WI38 (cell line): ENCODE results near the gene GON4L.
"Not testable (repeated sequence)": the region's sequence is repeated elsewhere in the genome, so short reads cannot be mapped to it uniquely, and the experiment has no call there.

Experiments used
- H3K4me3 ChIP-seq: 2 replicates; pipeline ENCODE4 v1.5.1; 2011; ENCODE audit warnings: low read depth, mild to moderate bottlenecking, control low read depth, low read length
- TF ChIP-seq, protein P1 (sequence below): IDR thresholded peaks from 2 replicates; pipeline ENCODE4 v1.5.1; 2012; ENCODE audit warnings: low read depth, mild to moderate bottlenecking, control low read depth, low read length

Gene GON4L

DNA sequence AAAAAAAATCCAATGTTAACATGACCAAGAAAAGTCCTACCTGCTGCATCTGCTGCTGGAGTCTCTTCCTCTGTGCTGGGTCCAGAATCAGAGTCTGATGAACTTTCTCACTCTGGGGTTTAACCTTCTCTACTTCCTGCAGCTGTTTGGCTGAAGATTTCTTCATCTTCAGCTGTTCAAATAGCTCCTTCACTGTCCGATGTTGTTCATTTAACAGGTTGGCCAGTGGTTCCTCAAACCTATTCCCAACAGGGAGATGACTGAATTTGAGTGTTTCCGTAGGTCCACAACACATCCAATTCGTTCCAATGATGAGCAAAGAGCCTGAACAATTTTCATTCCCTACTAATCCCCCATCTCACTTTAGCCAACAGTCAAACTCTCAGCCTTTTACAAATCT lies 79.4 kb downstream of the GON4L start:
- TF ChIP-seq, protein P1, sequence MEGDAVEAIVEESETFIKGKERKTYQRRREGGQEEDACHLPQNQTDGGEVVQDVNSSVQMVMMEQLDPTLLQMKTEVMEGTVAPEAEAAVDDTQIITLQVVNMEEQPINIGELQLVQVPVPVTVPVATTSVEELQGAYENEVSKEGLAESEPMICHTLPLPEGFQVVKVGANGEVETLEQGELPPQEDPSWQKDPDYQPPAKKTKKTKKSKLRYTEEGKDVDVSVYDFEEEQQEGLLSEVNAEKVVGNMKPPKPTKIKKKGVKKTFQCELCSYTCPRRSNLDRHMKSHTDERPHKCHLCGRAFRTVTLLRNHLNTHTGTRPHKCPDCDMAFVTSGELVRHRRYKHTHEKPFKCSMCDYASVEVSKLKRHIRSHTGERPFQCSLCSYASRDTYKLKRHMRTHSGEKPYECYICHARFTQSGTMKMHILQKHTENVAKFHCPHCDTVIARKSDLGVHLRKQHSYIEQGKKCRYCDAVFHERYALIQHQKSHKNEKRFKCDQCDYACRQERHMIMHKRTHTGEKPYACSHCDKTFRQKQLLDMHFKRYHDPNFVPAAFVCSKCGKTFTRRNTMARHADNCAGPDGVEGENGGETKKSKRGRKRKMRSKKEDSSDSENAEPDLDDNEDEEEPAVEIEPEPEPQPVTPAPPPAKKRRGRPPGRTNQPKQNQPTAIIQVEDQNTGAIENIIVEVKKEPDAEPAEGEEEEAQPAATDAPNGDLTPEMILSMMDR: no peak
- H3K4me3 ChIP-seq: no peak overlapping the region

DNA sequence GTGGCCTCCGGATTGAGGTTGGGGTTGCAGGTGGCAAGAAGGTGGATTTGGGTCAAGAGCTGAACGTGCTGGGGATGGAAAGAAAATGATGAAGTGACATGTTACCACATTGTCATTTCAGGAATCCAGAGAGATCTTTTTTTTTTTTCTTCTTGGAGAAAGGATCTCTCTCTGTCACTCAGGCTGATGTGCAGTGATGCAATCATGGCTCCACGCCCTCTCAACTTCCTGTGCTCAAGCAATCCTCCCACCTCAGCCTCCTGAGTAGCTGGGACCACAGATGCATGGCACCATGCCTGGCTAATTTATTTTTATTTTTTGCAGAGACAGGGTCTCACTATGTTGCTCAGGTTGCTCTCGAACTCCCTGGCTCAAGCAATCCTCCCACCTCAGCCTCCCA lies 80.6 kb downstream of the GON4L start:
- TF ChIP-seq, protein P1: no peak
- H3K4me3 ChIP-seq: no peak overlapping the region

DNA sequence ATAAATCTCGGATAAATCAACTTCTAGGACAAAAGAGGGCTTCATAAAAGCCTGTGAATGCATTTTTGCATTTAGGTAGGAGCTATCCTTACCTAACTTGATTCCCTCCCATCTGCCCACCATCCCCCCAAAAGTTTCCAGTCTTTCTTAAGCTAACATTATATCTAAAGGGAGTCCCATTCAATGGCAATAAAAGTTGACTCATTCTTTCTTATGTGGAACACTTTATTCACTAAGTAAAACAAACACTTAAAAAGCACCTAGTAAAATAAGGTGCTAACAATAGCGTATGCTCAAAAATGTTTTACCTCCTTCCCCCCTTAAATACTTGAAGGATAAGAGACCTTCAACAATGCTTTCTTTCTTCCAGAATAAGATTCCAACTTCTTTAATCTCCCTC lies 83.8 kb downstream of the GON4L start:
- TF ChIP-seq, protein P1: no peak

DNA sequence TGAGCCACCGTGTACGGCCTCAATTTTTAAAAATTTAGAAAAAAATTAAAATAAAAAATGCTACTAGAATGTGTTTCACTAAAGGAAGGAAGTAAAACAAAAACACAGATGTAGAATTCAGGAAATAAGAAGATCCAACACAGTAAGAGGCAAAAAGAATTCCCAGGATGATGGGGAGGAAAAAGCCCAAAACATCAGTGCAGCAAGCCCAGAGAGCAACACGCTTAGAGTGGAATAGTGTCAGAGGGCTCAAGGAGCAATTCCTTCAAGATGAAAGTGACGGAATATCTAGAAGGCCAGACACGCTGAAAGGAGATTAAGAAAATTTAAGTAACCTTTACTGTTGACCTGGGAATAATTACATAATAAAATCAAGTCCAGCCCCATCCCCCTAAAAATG lies 87.8 kb downstream of the GON4L start:
- H3K4me3 ChIP-seq: no peak overlapping the region
- TF ChIP-seq, protein P1: no peak

More for the DNA sequence above, 83.8 kb downstream of the GON4L start:
- no peak overlapping the region for H3K4me3 ChIP-seq

DNA sequence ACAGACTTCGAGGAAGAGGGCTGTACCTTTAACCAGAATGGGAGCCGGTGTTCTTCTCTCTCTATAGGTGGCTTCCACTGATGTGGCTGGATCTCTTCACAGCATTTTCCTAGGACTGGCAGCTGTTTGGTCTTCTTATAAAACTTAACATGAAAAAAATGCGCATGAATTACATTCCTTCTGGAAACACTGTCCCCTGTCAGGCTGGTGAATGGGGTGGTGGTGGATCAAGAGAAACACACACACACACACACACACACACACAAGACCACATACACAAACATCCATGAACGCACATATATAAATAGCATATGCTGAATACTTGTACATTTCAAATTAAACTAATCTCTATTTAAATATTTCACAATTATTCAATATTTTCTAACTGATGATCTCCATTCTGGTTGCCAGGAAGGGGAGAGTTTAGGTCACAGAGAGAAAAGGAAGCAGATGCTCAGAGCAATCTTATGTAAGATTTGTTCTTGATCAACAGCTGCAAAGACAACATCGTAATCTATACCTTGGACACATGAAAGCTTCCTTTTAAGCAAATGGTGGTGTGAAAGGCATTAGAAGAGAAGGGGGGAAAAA lies 89.5 kb downstream of the GON4L start:
- H3K4me3 ChIP-seq: not testable (repeated sequence)

DNA sequence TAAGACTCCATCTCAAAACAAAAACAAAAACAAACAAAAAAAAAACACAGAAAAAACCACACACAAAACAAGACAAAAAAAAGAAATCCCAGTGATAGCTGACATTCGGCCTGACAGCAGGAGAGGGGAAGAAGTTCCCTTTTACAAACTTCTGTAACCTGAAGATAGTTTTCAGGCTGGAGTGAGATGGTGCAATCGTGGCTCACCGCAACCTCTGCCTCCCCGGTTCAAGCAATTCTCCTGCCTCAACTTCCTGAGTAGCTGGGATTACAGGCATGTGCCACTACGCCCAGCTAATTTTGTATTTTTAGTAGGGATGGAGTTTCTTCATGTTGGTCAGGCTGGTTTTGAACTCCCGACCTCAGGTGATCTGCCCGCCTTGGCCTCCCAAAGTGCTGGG lies 93.0 kb downstream of the GON4L start:
- H3K4me3 ChIP-seq: not testable (repeated sequence)

DNA sequence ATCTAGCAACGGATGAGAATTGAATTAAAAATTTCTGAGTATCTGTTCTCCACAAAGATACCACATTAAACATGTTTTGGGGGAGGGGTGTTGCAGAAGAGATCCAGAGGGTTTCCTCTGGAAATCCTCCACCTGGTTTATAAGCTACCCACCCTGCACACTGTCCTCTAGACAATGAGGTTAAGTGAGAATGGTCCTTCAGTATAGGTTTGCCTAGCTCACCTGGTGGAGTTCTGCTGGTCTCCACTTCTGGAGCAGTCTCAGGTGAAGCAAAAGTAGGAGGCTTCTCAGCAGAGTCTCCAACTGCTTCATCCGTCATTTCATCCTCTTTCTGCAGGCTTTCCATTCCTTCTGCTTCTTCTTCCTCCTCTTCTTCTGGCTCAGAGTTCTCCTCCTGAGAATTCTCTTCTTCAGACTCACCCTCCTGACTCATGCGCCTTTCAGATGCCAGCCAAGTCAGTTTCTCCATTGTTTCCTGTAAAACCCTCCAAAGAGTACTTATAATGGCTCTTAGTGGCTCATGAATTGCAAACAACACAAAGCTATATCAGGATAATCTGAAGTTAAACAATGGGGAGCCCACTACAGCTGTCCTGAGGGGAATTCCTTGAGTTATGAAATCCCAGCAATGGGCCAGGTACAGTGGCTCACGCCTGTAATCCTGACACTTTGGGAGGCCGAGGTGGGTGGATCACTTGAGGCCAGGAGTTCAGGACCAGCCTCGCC lies 93.8 kb downstream of the GON4L start:
- H3K4me3 ChIP-seq: not testable (repeated sequence)

DNA sequence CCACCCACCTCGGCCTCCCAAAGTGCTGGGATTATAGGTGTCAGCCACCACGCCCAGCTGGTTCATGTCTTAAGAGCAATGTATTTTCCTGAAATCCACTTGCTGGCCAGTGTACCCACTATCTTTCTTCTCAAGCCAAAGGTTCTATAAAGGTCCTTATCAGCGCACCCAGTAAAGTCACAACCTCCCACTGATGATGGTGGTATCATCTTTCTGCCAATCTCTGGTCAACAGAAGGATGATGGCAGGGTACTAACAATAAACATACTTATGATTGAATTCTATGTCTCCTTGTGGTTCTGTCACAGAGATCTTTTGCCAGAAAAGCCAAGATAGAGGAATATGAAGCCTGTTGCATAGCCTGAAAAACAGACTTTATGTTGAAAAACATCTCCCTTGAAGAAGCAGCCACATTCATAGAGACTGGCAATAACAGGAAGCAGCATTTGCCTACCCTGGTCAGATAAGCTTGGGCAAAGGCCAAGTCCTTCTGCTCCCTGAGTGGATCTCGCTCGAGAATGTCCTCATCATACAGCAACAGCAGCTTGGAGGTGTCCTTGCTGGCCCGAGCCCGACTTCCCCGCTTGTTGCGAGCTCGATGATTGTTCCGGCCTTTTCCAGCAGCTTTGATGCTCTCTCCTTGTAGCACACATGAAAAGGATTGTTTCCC lies 95.1 kb downstream of the GON4L start:
- H3K4me3 ChIP-seq: no peak overlapping the region
- TF ChIP-seq, protein P1: no peak
